ENCODE data around the gene ZBTB8B.
"Not testable (repeated sequence)": the region's sequence is repeated elsewhere in the genome, so short reads cannot be mapped to it uniquely, and the experiment has no call there.

Gene ZBTB8B

DNA sequence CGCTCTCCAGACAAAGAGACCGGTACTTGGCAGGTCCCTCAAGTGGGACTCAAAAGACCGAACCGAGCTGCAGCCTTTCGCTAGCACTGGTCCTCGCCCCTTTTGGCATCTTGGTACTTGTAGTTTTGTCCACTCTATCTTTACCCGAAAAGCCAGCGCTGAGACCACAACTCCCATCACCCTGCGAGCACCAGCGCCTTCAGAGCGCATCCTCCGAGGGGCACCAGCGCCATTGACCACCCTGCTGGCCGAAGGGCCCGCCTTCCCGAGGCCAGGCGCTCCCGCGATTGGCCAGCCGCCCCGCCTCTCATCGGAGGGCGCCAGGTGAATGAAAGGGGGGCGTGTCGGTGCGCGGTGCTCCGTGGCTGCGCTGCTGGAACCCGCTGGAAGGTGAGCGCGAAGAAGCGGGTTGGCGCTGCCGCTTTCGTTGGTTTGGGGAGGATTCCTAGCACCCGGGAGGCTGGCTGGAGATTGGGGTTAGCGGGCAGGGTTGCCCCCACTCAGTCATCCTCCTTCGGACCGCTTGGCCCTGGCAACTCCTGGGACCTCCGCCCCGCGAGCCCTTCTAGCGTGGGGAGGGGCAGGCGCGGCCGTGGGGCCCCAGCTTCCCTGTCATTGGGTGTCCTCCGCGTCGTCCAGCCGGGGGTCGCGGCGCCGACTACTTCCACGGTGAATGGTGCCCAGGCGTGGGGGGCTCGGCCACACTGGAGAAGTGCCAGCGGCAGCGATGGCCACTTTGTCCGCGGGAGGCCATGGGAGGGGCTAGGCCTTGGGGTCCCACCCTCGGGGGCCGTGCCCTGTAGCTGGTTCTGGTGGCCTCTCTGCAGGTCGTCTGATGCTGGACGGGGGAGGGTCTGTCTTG lies at the start of gene ZBTB8B:
Gene ZBTB8B, plus strand, starts transcription at position 357 of the 862 bp plus-strand sequence. CDS start 5,553 bp downstream, outside the sequence.
- DNase-seq: peak; percentile 52

DNA sequence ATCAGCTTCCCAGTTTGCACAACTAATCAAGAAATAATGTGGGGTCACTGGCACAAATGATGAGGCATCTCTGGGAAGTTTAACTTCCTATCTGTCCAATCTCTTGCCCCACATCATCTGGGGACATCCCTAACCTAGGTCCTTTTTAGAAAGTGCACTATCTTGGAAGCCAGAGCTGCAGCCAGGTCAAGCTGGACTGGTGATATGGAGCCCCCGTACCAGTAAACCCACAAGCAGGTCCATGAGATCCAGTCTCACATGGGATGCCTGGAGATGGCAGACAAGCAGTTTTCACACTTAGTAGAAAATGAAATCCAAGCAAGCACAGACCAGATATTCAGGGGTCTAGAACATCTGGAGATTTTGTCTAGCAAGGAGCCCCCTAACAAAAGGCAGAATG lies 43.1 kb upstream of the ZBTB8B start:
- DNase-seq: no peak

DNA sequence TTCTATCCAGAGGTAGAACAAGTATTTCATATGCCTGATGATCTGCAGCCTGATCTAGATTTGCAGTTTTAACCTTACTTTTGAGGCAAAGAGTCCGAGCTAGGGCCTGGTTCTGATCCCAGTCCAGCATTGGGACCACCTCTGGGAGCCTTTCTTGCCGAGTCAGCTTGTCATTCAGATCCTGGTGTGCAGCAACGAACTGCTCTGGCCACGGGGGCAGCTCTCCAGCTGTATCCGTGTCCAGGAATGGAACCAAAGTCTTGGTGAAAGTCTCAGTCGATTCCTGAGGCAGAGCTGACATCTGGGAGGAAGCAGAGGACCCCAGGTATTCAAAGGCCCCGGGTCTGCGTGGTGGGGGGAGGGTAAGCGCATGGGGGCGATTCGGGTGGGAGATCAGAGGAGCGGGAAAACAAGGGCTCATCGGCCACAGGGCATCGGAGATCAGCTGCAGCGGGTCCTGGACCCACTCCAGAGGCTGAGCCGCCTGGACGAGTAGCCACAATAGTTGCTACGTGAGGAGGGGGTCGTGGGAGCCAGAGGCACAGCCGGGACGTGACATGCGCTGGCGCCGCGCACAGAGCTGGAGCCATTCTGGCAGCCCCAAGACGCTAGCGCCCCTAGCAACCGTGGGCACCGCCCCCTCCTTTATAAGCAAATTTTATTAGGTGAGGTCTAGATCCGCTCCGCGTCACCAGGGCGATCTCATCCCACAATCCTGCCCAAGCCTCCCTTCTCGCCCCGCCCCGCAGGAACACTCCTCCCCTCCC lies 38.2 kb upstream of the ZBTB8B start:
- DNase-seq: no peak

DNA sequence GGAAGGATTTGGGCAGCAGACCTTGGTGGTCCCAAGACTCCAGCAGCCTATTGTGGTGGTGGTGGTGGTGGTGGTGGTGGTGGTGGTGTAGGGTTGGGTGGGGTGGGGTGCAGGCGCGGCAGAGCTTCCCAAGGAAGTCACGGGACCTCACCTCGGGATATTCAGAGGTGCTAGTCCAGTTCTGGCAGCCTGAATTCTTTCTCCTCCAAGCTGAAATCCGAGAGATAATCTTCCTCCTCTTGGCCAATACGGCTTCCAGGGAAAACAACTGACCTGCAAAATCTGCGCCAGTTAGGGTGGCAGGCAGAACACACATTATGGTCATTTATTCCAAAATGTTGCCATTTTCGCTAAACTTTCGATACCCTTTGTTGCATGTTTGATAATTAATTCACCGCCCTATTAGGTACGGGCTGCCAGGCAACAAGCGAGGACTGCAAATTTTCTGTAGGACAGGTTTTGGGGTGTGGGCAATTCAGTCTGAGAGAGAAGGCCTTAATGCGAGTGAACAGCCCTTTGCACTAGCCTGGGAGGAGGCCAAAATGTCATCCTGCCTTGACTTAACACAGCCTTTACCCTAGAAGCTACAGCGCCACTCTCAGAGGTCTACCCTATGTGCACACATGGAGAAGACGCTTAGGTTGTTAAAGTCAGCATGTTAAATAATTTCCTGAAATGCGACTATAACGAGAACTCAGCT lies 37.5 kb upstream of the ZBTB8B start:
- DNase-seq: no peak

DNA sequence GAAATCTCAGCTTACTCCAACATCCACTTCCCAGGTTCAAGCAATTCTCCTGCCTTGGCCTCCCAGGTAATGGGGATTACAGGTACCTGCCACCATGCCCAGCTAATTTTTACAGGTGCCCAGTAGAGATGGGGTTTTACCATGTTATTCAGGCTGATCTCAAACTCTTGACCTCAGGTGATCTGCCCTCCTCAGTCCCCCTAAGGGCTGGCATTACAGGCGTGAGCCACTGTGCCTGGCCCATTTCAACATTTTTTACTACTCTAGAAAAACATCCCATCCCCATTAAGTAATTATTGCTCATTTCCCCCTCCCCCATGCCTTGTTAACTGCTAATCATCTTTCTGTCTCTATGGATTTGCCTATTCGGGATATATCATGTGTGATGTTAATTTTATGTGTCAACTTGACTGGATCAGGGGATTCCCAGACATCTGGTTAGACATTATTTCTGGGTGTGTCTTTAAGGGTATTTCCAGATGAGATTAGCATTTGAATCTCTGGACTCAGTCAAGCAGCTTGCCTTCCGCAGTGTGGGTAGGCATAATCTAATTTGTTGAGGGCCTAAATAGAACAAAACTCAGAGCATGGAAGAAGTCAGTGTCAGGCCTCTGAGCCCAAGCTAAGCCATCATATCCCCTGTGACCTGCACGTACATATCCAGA lies 33.0 kb upstream of the ZBTB8B start:
- no peak for DNase-seq

DNA sequence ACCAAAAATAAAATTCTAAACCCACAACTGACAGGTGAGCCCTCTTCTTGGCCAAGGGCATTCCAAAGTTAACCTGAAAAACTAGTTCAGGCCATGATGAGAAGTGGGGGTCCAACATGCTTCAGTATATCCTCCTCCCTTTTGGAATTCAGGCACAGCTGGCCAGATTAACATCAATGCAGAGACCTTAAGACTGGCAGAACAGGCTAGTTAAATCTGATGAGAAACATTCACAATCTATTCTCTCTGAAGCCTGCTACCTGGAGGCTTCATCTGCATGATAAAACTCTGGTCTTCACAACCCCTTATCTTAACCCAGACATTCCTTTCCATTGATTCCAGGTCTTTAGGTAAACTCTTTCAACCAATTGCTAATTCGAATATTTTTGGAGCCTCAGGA lies 26.7 kb upstream of the ZBTB8B start:
- DNase-seq: no peak

DNA sequence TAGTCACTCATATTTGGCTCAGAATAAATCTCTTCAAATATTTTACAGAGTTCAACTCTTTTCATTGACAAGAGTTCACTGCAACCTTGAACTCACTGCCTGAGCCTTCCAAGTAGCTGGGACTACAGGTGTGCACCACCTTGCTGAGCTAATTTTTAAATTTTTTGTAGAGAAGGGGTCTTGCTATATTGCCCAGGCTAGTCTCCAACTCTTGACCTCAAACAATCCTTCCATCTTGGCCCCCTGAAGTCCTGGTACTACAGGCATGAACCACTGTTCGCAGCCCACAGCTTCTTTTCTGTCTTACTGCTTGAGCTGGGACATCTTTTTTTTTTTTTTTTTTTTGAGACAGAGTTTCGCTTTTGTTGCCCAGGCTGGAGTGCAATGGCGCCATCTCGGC lies 26.1 kb upstream of the ZBTB8B start:
- not testable (repeated sequence) for DNase-seq

DNA sequence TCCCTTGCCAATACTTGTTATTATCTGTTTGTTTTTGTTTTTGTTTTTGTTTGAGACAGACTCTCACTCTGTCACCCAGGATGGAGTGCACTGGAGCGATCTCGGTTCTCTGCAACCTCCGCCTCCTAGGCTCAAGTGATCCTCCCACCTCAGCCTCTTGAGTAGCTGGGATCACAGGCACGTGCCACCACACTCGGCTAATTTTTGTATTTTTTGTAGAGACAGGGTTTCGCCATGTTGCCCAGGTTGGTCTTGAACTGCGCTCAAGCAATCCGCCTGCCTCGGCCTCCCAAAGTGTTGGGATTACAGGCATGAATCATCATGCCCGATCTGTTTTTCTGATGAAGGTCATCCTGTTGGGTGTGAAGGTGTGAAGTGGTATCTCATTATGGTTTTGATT lies 23.4 kb upstream of the ZBTB8B start:
- DNase-seq: not testable (repeated sequence)

DNA sequence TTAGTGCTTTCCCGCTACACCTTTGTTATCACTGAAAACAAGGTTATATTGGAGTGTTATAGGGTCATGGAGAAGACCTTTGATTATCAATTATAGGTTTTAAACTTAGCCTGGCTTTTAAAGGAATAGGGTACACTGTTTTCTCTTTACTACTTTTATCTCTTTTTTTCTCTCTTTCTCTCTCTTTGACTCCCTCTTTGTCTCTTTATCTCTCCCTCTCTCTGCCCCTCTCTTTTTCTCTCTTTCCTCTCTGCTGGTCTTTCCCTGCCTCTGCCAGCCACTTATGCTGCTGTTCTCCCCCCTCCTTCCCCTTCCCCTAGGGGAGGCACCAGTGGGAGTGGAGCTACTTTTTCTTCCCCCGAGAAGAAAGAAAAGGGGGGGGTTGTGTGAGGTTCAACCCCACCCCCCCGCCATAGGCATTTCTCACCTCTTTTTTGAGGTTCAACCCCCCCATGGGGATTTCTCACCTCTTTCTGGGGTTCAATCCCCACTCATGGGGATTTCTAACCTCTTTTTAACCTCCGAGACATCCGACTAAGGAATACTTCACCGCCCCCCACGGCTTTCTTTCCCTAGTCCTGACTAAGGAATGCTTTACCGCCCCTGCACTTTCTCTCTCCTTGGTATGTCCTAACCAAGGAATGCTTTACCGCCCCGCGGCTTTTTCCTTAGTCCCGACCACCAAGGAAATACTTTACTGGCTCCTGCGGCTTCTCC lies 17.2 kb upstream of the ZBTB8B start:
- DNase-seq: no peak

DNA sequence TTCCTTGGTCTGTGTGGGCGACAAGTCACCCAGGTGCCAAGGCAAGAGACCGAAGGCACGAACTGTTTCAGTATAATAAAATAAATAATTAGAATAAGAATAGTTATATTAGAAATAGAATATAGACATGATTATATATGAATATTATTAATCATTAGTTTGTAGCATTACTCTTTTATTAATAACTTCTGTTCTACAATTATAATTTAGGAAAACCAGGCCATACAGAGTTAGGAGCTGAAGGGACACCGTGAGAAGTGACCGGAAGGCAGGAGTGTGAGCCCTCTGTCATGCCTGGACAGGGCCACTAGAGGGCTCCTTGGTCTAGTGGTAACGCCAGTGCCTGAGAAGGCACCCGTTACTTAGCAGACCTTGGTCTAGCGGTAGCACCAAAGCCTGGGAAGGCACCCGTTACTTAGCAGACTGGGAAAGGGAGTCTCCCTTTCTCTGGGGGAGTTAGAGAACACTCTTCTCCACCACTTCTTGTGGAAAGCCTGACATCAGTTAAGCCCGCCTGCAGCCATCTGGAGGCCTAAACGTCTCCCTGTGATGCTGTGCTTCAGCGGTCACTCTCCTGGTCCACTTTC lies 16.6 kb upstream of the ZBTB8B start:
- DNase-seq: peak; percentile 36

DNA sequence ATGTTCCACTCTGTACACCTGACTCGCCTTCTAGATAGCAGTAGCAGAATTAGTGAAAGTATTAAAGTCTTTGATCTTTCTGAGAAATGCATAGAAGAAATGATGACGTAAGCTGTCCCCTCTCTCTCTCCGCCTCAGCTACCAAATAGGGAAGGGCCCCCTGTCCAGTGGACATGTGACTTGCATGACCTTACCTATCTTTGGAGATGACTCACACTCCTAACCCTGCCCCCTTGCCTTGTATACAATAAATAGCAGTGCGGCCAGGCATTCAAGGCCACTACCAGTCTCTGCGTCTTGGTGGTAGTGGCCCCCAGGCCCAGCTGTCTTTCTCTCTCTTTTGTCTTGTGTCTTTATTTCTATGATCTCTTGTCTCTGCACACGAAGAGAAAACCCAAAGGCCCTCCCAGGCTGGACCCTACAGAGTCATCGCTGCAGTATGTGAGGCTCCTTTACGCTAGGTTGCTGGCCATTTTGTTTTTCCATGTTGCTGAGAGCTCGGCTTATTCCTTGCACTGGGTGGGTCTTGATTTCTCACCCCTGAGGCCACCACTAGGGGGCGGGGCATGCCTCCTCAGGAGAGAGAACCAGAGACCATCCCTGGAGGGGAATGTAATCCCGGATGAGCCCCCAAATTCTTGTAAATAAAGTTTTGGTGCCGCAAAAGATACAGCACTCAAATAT lies 16.0 kb upstream of the ZBTB8B start:
- no peak for DNase-seq

DNA sequence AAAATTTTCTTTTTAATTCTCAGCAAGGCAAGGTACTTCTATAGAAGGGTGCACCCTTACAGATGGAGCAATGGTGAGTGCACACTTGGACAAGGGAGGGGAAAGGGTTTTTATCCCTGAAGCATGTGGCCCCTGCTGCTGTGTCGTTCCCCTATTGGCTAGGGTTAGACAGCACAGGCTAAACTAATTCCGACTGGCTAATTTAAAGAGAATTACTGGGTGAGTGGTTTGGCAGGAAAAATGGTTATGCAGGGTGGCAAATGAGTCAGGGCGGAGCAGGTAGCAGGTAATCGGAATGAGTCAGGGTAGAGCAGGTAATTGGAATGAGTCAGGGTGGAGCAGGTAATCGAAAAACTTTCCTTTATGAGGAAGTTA lies 15.4 kb upstream of the ZBTB8B start:
- DNase-seq: not testable (repeated sequence)

DNA sequence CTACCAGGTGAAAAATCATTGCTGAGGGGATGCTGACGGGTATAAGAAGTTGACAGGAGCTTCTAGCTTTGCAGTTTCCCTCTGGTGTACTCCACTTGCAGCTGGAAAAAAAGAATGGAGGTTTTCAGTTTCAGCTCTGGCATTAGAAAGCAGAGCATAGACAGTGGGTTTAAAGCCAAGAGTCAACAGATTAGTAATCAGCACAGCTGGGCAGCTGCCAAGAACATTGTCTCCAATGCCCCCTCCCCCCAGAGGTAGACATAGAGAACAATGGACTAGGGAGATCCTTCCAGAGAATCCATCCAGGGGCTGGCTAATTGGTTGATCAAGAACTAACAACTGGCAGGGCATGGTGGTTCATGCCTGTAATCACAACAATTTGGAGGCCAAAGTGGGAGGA lies 10.1 kb upstream of the ZBTB8B start:
- no peak for DNase-seq

DNA sequence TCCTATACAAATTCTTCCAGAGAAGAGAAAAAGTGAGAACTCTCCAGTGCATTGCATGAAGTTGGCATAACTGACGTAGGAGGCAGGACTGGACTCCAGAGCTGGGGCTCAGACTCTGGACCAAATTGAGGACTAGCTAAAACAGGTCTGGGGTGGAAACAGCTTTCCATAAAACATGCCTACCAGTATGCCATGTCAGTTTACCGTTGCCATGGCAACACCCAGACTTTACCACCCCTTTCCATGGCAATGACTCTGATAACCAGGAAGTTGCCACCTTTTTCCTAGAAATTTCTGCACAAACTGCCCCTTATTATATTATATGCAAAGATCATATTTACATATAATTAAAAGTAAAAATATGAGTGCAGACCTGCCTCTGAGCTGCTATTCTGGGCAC lies 8.9 kb upstream of the ZBTB8B start:
- DNase-seq: no peak

DNA sequence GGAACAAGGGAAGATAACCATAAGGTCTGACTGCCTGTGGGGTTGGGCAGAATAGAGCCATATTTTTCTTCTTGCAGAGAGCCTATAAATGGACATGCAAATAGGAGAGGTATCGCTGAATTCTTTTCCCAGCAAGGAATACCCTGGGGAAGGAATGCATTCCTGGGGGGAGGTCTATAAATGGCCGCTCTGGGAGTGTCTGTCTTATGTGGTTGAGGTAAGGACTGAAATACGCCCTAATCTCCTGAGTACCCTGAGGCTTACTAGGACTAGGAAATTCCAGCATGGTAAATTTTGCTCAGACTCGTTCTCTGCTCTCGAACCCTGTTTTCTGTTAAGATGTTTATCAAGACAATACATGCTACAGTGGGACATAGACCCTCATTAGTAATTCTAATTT lies 6.1 kb upstream of the ZBTB8B start:
- not testable (repeated sequence) for DNase-seq

DNA sequence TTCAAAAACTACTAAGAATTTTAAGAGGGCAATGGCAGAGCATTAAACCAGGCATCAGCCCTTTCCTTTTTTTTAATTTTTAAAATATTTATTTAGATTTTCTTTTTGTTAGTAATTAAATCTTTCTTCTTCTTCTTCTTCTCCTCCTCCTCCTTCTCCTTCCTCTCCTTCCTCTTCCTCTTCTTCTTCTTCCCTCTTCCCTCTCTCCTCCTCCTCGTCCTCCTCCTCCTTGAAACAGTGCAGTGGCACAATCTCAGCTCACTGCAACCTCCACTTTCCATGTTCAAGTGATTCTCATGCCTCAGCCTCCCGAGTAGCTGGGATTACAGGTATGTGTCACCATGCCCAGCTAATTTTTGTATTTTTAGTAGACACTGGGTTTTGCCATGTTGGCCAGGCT lies 1.9 kb upstream of the ZBTB8B start:
- DNase-seq: not testable (repeated sequence)

DNA sequence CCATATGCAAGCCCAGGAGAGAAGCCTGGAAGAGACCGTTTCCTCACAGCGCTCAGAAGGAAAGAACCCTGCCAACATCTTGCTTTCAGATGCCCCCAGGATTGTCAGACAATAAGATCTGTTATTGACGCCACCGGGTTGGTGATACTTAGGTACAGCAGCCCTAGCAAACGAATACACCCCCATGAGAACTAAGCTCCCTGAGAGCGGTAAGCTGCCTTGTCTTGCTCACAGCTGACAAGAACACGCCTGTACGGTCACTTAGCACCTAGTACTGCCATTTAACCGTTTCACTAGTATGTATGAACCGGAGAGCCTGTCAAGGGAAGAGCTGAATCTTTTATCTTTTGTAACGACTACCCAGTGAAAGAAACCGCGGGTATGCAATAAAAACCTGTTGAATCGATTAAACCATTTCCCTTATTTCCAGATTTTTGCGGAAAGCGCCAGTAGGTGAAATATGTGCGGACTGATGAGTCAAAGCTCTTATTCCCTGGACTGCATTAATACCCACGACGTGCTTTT lies 619 bp upstream of the ZBTB8B start:
- DNase-seq: no peak

DNA sequence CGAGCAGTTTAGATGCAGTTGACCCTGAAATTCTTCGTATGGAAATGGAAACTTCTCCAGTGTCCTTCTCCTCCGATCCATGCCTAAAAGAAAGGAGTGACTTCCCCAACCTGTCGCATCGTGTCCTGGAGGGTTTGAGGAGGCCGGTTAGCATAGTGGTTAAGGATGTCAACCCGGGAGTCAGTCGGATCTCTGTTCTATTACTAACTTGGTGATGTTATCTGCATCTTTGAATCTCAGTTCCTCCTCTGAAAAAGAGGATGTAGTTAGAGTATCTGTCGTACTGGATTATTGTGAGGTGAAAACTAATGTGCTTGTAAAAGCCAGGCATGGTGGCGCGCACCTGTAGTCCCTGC lies 684 bp downstream of the ZBTB8B start:
- no peak for DNase-seq

DNA sequence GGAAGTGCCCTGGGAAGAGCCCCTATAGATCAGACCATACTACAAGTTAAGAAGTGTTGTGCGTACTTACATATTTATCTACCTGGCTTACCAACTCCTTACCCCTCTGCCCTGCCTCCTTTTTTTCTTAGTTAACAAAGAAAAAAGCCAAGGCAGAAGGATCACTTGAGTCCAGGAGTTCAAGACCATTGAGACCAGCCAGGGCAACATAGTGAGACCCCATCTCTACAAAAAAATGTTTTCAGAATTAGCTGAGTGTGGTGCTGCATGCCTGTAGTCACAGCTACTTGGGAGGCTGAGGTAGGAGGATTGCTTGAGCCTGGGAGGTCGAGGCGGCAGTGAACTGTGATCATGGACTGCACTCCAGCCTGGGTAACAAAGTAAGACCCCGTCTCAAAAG lies 1.9 kb downstream of the ZBTB8B start:
- no peak for DNase-seq

DNA sequence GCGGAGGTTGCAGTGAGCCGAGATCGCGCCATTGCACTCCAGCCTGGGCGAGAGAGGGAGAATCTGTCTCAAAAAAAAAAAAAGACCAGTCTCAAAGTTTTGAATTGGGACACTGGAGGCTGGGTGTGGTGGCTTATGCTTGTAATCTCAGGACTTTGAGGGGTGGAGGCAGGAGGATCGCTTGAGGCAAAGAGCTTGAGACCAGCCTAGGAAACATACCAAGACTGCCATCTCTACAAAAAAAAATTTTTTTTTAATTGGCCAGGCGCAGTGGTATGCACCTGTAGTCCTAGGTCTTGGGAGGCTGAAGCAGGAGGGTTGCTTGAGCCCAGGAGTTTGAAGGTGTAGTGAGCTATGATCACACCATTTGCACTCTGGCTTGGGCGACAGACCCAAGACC lies 3.9 kb downstream of the ZBTB8B start:
- DNase-seq: no peak

DNA sequence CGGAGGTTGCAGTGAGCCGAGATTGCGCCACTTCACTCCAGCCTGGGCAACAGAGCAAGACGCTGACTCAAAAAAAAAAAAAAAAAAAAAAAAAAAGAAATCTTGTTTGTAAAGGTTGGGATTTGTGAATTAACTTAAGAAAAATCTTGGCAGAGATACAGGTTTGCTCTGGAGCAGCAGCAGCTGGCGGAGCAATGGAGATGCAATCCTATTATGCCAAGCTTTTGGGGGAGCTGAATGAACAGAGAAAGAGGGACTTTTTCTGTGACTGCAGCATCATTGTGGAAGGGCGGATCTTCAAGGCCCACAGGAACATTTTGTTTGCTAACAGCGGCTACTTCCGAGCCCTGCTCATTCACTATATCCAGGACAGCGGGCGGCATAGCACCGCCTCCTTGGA lies 5.6 kb downstream of the ZBTB8B start:
- no peak for DNase-seq
